GM18909 (cell line): Measurements from ENCODE around the gene SACS.

Source experiments
- ATAC-seq: cut with Tn5 transposase; IDR thresholded peaks from one replicate; pipeline ENCODE4 v1.9.1; 2021; ENCODE audit warnings: mild to moderate bottlenecking; ENCODE audit not compliant: unreplicated experiment, poor library complexity

The SACS gene

DNA sequence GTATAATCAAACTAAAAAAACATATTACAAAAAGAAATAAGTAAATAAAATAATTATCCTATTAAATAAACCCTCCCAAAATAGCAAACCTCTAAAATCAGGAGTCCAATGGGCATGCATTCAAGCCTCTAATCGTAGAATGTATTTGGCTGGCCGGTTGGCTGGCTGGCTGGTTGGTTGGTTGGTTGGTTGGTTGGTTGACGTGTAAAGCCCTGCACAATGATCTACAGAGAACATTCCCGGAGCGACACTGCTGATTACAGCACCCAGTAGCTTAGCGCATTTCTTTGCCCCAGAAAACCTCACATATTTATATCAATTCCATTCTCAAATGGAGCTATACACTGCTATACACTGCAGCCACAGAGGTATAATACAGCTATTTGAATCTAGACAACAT is 65.6 kb downstream of the SACS start:
- no peak for ATAC-seq

DNA sequence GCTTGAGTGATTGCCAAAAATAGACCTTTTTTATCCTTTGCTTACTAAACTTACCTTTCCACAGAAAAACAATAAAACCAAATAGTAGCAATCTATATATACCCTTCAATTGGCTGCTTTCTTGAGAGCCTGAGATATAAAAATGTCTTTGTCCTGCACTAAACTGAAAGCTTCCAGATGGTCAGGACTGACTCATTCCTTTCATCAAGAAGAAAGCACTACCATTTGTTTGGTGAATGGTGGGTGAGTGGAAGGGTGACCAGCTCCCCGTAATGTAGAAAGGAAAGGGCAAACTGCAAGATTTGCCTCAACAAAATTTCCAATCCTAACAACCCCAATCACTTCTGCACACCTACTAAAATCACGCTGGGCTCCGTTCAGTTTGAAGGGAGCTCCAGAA is 67.8 kb downstream of the SACS start:
- no peak for ATAC-seq

DNA sequence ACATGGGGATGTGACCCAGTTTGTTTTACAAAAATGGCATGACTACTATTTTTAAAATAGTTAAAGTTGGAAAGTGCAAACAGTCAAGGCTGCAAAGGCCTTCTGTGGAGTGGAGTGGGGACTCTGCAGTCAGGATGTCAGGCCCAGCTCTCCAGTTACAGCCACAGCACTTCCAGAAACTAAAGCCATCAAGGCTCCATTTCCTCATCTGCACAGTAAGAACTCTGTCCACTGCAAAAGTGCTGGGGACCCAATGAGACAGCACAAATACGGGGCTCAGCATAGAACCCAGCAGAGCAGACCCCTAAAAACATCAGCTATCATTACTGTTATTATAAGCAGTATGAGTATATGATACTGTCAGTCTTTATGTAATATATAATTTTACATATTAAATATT is 73.6 kb downstream of the SACS start:
- no peak for ATAC-seq

DNA sequence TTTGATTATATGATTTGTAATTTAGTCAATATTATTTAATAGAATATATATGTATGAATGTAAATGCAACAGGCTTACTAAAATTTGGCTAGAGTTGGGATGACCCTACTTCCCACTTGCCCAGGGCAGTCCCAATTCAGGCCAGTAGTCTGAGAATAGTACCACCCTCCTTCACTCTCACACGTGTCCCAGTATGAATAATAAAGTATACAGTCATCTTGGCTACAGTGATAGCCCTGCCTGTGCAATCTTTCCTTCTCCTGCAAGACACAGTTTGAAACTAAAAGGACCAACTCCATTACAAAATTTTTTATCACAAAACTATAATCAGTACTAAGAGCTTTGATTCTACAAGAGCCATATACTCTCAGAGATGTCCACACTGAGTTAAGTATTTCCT is 76.2 kb downstream of the SACS start:
- ATAC-seq: no peak

DNA sequence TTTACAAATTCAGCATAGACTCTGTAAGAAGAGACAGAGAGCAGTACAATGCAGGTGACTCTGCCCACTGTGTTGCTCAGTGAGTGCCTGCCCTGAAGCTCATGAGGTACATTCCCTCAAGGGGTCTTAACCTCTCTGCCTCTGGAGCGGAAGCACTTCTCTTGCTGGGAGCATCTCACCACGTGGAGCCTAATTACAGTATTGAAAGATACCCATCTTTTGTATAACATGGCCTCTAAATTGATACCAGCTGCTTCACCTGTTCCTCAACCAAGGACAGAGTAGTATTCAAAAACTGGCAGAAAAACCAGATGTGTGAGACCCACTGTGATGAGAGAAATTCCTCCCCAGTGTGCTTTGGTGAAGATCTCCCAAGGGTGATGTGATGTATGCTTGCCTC is 77.1 kb downstream of the SACS start:
- no peak for ATAC-seq

DNA sequence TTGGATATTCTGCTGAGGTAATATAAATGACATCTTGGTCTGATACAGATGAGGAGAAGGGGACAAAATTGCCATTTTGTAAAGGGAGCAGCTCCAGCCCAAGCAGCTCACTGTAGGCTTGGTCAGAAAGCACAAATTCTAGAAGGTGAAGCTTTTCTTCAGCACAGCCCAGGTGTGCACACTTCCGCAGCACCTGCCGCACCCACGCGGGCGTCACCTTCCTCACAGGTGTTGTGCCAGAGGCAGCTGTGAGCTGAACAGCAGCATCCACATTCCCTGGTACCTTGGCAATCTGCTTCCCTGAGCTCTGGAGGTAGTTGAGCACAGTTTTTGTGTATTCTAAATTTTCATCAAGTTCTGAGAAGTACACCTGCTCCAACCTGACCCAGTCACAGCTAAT is 79.0 kb downstream of the SACS start:
- no peak for ATAC-seq

DNA sequence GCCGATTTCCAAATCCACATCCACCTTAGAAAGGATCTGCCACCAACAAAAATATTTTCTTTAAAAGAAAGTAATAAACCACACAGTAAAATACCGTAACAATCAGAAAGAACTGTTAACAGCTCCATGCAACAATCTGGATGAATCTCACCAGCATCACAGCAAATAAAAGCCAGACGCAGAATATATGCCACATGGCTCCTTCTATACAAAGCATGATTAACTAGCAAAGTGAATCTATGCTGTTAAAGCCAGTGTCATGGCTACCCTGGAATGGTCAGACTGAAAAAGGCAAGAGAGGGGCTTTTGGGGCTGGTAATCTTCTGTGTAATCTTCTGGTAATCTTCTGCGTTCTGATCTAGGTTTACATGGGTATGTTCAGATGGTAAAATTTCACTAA is 81.3 kb downstream of the SACS start:
- no peak for ATAC-seq

DNA sequence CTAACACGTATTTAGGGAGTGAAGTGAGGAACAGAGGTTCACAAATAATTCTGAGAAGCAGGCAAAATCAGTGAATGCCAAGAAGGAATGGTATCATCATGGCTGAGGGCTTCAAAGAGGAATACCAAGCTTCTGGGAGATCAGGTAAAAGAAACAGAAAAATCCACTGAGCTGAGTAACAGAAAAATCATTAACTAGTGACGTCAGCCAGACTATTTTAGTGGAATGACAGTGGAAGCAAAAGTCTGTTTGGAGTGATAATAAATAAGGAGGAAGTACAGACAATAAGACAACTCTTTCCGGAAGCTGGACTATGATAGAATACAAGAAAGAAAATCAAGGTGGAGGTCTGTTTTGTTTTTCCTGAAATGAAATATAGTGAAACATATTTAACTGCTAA is 83.5 kb downstream of the SACS start:
- no peak for ATAC-seq

DNA sequence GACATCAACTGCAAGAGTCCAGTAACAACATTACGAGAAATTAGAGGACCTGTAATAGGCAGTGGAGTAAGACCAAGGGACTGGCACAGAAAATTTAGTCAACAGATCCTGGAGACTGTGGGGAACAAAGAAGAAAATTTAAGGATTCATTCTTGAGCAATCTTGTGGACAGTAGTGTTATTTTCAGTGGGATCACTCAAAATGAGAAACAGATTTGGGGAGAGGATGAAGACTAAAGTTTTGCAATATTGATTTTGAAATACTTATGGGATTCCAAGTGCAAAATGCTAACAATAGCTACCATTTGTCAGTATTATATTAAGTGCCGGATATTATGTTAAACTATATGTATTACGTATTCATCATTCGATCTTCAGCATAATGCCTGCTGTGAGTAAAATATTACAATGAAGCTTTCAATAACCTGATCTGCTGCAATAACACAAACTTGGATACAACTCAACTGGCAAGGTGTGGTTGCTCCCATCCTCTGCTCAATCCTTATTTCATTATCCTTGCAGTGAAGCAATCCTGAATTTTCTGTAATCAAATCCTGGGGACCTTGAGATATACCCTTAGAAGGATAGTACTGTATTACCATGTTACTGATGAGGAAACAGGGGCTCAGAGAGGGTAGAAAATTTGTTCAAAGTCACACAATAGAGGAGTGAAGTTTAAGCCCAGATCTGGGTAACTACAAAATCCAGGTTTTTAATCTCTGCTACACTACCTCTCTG is 84.2 kb downstream of the SACS start:
- no peak for ATAC-seq

DNA sequence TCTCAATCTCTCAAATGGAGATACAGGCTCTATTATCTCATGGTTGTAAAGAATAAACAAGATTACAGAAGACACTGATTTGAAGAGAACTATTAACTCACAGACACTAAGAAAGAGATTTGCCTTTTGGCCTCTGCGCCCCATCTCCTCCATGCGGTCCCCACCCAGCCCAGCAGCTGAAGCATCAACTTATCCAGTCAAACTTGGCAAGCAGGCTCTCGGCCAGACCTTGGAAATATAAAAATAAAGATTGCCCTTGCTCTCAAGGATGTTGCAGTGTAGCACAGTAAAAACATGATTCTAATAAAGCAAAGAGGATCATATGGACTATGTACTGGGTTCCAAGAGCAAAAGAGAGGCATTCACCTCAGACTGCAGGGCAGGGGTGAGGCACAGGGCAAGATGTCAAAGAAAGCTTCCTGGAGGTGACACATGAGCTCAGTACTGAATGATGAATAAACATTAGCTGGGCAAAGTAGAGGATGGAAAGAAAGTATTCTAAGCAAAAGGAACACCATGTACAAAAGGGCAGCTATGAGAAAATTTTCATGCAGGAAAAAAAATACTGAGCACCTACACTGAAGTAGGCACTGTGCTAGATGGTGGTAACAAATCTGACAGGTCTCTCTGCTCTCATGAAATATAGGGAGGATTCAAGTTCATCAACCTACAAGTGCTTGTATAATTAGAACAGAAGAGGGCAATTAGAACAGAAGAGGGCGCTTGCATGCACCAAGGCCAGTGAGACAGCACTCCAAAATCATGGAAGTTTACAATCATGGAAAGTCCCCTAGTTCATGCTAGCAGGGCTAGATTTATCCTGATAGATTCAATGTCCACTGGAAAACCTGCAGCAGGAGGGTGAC is 85.0 kb downstream of the SACS start:
- ATAC-seq: no peak

DNA sequence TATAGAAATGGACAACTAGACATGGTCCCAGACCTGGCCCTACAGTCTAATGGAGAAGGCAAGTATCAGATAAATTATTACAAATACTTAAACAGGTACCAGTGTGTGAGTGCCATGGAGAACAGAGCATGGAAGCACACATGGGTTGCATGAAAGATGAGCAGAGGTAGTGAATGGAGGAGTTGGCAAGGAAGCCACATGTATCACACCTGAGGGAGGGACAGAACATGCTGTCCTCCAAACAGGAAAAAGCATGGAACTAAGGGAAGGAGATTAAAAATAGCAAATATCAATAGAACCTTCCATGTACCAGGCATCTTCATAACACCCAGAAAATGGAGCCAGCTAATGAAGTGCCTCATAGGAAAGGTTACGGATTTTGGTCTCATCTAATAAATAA is 85.9 kb downstream of the SACS start:
- no peak for ATAC-seq

DNA sequence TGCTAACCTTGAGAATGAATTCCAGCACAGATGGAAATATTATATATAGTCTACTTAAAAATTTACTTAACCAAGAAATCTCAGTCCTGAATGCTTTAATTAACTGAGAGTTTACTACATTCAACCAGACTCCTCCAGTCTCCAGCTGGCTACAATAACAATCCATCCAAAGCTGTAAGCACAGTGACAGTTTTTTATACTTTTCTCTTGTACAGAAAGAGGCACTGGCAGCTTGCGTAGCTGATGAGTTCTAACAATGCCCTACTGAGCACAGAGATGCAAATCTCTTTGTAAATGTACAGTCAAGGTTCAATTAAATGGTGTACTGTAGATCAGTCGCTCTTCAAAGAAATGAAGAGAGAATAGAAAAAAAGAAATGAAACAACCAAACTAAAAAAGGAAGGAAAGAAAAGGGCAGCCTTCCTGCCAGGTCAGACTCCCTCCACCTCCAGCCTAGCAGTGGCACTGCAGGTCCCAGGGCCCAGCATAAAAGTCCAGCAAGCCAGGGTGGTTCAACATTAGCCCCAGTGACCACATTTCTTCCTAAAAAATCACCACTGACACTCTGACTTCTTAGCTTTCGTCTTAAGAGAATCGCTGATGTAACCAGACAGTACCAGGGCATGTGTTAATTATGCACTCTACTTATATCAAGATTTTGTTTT is 88.4 kb downstream of the SACS start:
- no peak for ATAC-seq

DNA sequence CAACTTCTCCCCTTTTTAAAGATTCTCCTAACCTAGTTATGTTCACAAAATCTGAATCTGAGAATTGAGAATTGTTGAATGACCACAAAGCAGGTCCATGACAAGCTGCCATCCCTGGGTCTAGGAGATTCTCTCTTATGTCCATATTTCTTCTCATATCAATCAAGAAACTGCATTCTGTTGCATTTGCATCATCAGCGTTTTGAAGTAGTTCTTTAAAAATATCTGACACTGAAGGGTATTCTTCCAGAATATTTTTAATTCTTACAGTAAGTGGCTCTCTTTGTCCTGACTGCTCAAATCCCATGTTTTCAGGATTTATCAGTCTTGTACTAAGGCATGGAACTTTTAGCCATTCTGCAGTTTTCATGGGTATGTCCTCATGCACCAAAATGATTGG is 94.3 kb downstream of the SACS start:
- no peak for ATAC-seq

DNA sequence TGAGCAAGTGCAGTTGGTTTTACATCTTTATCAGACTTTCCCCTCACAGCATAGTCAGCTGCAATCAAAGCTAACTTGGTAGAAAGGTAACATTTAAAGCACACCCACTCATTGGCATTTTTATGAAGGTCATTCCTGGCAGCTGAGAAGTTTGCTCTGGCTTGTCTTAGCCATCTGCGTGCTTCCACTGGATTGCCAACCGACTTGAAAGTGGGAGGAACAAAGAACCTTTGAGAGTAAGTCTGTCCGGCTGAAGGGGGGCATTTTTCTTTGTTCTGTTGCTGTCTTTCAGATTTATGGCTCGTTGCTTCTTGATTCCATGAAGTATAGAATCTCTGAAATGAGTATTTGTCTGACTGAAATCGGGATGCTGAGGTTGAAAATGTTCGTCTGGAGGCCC is 103.1 kb downstream of the SACS start:
- ATAC-seq: no peak

DNA sequence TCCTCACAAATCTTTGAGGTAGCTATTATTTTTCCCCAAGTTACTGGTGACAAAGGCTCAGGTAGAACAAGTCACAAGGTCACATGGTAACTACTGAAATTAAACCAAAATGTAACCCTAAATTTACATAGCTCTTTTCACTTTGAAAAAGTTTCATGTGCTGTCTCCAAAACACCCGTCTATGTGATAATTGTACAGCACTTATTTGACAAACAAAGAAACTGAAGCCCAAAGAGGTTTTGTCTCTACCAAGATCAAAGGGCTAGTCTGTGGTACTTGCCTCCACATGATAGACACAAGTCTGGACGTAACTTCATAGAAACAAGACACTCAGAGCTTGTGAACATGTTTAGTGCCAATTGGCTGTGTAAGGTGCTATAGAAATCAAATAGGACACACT is 108.3 kb downstream of the SACS start:
- ATAC-seq: no peak

DNA sequence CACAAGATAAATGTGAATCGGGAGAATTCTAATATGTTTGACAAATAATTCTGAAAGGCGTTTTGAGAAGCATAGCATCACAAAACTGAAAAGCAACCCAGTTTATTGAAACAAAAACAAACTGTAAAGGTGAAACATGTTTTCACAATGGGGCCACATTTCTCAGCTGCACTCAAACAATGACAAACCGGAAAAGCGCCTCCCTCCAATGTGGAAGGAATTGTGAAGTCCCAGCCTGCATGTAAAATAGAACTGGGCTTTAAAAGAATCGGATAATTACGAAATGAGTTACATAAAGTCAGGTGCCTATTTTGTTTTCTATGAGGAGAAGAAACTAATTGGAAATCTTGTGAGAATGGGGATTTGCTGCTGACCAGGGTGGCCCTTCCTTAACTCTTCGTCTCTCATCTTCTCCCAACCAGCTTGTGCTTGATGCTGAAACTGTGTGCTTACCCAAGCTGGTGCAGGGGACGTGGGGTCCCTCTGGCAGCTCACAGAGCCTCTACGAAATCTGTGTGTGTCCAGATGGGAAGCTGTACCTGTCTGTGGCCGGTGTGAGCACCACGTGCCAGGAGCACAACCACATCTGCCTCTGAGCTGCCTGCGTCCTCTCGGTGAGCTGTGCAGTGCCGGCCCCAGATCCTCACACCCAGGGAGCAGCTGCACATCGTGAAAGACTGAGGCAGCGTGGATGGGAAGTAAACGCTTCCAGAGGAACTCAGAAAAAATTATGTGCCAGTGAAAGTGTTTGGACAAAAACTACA is 109.4 kb downstream of the SACS start:
- no peak for ATAC-seq

DNA sequence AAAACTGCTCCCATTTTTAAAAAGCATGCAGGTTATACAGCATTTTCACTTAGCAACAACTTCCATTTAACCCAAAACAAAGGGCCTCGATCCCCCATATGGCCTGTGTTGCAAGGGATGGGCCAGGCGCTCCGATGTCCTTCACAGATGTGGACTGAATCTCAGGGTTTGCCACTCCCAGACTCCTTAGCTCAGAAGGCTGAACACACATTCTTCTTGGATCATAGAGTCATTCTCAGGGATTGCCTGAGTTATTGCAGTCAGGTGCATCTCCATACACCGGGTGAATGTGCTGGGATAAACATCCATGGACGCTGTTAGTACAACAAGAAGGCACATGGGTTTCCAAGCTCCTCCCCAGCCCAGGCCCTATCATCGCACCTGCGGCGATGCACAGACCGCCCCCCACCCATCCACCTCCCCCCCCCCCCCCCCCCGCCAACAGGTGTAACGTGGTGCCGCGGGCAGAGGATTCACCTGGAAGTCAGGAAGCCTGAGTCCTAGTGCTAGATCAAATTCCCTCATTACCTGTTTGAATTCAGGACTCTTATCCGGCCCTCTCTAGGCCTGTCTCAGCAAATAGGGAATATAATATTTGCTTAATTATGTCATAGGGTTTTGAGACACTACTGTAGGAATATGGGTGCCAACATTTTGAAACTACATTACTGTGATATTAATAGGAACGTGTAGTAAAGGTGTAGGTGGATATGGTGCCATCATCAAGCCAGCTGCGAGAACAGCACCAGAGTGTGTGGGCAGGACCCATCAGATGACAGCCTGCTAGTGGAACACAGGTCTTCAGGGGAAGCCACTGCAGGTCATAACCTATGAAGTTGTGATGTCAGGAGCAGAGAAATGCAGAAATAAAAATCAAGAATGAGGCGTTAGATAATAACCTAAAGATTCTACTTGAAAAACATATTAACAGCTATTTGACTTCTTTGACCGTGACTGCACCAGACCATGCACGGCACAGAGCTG is 110.9 kb downstream of the SACS start:
- no peak for ATAC-seq

DNA sequence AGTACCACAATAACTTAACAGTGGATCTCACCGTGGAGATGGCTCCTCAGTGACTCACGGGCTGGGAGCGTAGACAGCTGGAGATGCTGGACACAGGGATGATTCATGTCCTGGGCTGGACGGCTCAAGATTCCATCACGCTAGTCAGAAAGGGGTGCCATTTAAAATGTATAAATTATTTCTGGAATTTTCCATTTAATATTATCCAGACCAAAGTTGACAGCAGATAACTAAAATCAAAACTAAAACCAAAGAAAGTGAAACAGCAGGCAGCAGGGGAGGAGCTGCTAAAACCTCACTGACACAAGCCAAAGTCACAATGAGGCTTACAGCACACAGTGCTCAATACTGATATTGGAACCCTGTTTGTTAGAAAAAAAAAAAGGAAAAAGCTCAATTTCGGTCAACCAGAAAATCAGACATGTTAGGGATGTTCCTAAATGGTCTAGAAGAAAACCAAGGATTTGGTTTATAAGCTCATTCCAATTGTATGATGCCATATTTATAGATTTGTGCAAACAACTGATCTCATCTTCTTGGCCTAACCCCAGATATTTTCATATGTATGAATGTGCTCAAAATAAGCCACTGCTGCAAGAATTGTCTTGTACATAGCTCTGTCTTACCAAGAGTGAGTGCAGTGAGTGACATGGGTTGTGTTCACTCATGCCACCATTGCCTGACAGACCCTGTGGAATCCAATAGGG is 111.8 kb downstream of the SACS start:
- peak; percentile 87 for ATAC-seq
